Measurements from ENCODE around the gene MIOS. TPM values are rescaled to one million over a fixed set of nuclear protein-coding genes. Genes with fewer than 3 reads are reported as not detected.

Gene MIOS
- total RNA-seq, 4 donors from 2014 or later = 37.2 to 48.7 (median 42.6) TPM

DNA sequence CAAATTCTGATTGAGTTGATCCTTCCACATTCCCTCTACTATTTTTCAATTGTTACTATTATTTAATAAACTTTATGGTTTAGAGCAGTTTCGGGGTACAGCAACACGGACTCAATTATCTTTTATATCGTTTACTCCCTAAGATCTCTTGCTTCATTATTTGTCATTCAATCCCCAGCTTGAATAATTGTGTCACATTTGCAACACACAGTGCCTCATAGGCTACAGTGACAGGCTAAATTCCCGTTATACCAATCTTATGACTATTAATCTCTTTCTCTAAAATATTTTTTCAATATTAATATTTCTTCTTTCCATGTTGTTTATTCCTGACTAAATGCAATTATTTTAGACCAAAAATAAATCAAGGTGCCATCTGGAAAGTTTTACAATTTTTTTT is 27.0 kb upstream of the MIOS start:
- intact Hi-C loops (cut with DNase I) = loop anchor here (5.0 to 10.0 kb wide), 2 partner anchors 112 to 445 kb away; no protein-coding TSS in a partner anchor
- no peak for TF ChIP-seq POLR2A (IDR thresholded peaks at IDR 0.05)
- TF ChIP-seq, protein P1, sequence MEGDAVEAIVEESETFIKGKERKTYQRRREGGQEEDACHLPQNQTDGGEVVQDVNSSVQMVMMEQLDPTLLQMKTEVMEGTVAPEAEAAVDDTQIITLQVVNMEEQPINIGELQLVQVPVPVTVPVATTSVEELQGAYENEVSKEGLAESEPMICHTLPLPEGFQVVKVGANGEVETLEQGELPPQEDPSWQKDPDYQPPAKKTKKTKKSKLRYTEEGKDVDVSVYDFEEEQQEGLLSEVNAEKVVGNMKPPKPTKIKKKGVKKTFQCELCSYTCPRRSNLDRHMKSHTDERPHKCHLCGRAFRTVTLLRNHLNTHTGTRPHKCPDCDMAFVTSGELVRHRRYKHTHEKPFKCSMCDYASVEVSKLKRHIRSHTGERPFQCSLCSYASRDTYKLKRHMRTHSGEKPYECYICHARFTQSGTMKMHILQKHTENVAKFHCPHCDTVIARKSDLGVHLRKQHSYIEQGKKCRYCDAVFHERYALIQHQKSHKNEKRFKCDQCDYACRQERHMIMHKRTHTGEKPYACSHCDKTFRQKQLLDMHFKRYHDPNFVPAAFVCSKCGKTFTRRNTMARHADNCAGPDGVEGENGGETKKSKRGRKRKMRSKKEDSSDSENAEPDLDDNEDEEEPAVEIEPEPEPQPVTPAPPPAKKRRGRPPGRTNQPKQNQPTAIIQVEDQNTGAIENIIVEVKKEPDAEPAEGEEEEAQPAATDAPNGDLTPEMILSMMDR (IDR thresholded peaks at IDR 0.05) = no peak
- Histone ChIP-seq H3K27me3 (no peaks in the 10 kb centered on the region), H3K27ac (no peak overlapping the region), H3K4me3 (replicated peaks in 1 of 3) (no peak overlapping the region), H3K9me3 (no peaks in the 10 kb centered on the region), H3K4me1 (no peaks in the 10 kb centered on the region), H3K36me3 (no peaks in the 10 kb centered on the region)
- 91 to 95% methylated on average over 4 of the region's 4 CpGs for WGBS, 2 donors
- no peak for DNase-seq

GRCh38 chr7:7542251-7542835 is 24.3 kb upstream of the MIOS start:
- TF ChIP-seq, protein P1 (IDR thresholded peaks at IDR 0.05) = no peak
- TF ChIP-seq POLR2A (IDR thresholded peaks at IDR 0.05) = no peak
- Histone ChIP-seq H3K27ac (no peak overlapping the region), H3K36me3 (no peaks in the 10 kb centered on the region), H3K4me3 (replicated peaks in 1 of 3) (no peak overlapping the region), H3K9me3 (no peaks in the 10 kb centered on the region), H3K27me3 (no peaks in the 10 kb centered on the region), H3K4me1 (no peaks in the 10 kb centered on the region)
- intact Hi-C loops (cut with DNase I) = loop anchor here (5.0 kb wide), 1 partner anchor 115 kb away; no protein-coding TSS in a partner anchor
- no peak for DNase-seq
- WGBS, 2 donors = 85 to 86% methylated on average over 4 of the region's 4 CpGs

DNA sequence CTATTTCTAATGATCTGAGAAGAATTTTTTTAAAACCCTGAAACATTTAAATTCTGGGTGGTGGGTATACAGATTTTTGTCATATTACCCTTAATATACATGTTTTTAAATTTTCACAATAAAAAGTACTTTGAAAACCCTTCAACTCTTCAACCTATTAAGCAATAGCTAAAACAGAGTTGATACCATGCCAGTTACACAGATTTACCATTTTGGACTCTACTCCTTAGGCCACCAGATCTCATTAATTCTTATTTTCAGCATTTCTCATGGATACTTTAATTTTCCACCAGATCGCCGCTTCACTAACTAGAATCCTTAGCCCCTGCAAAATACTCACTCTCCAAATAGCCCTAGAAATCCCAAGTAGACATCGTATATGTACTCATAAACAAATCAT is 18.3 kb upstream of the MIOS start:
- Histone ChIP-seq H3K4me3 (replicated peaks in 1 of 3) (no peak overlapping the region), H3K4me1 (no peaks in the 10 kb centered on the region), H3K9me3 (no peaks in the 10 kb centered on the region), H3K27me3 (no peaks in the 10 kb centered on the region), H3K27ac (no peak overlapping the region), H3K36me3 (no peaks in the 10 kb centered on the region)
- WGBS, 2 donors = 94 to 97% methylated on average over 3 of the region's 3 CpGs
- no peak for TF ChIP-seq POLR2A (IDR thresholded peaks at IDR 0.05)
- TF ChIP-seq, protein P1 (IDR thresholded peaks at IDR 0.05) = no peak
- no peak for DNase-seq
- intact Hi-C loops (cut with DNase I) = no loop called here

- WGBS, 2 donors = 94 to 95% methylated on average over 3 of the region's 3 CpGs
- Histone ChIP-seq H3K27ac (no peak overlapping the region), H3K4me1 (no peaks in the 10 kb centered on the region), H3K36me3 (no peaks in the 10 kb centered on the region), H3K9me3 (no peaks in the 10 kb centered on the region), H3K4me3 (replicated peaks in 1 of 3) (no peak overlapping the region), H3K27me3 (no peaks in the 10 kb centered on the region)
- no peak for TF ChIP-seq POLR2A (IDR thresholded peaks at IDR 0.05)
- TF ChIP-seq, protein P1 (IDR thresholded peaks at IDR 0.05) = no peak
- no peak for DNase-seq
- intact Hi-C loops (cut with DNase I) = loop anchor here (10.0 kb wide), 1 partner anchor 576 kb away; no protein-coding TSS in a partner anchor
These were observed 16.0 kb upstream of the MIOS start for GRCh38 chr7:7550663-7551062.

GRCh38 chr7:7552199-7552598 is 14.5 kb upstream of the MIOS start:
- no peaks in the 10 kb centered on the region for H3K27me3 ChIP-seq
- no peaks in the 10 kb centered on the region for H3K4me1 ChIP-seq
- H3K9me3 ChIP-seq = no peaks in the 10 kb centered on the region
- no peak for TF ChIP-seq POLR2A (IDR thresholded peaks at IDR 0.05)
- TF ChIP-seq, protein P1 (IDR thresholded peaks at IDR 0.05) = no peak
- no peaks in the 10 kb centered on the region for H3K36me3 ChIP-seq
- no peak for DNase-seq
- no peak overlapping the region for H3K4me3 ChIP-seq (replicated peaks in 1 of 3)
- 83 to 88% methylated on average over 2 of the region's 2 CpGs for WGBS, 2 donors
- intact Hi-C loops (cut with DNase I) = loop anchor here (10.0 kb wide), 1 partner anchor 577 kb away; no protein-coding TSS in a partner anchor
- H3K27ac ChIP-seq = no peak overlapping the region

Data from thyroid gland (tissue), 4 donors.